ENCODE results near the gene ERVV-1. TPM values are rescaled to one million over a fixed set of nuclear protein-coding genes. Genes with fewer than 3 reads are reported as not detected.

ERVV-1 gene
- total and polyA plus RNA-seq, 10 donors: not detected

DNA sequence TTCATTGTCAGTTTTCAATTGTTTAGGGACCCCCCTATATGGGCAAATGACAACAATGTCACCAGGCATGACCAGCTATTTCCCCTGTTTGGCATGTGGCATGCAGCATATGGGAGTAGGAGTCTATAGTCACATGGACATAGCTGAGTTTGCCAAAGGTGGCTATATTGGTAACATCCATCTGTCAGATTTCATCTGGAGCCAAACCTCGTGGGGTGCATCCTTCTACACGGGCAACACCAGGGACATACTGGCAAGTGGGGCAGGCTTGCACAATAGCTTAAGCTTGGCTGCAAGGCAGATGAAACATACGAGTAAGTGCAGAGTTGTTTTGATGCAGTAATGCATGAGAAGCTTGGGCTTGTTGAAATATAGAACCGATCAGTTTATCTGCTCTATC lies 26.5 kb upstream of the ERVV-1 start:
- H3K27me3 ChIP-seq (replicated peaks in 1 of 7): no peaks in the 10 kb centered on the region
- H3K36me3 ChIP-seq: peaks cover 0 to 63% (median 15%) of the 10 kb centered on the region in 6 donors
- TF ChIP-seq POLR2A (IDR thresholded peaks at IDR 0.05): no peak
- TF ChIP-seq, protein P1, sequence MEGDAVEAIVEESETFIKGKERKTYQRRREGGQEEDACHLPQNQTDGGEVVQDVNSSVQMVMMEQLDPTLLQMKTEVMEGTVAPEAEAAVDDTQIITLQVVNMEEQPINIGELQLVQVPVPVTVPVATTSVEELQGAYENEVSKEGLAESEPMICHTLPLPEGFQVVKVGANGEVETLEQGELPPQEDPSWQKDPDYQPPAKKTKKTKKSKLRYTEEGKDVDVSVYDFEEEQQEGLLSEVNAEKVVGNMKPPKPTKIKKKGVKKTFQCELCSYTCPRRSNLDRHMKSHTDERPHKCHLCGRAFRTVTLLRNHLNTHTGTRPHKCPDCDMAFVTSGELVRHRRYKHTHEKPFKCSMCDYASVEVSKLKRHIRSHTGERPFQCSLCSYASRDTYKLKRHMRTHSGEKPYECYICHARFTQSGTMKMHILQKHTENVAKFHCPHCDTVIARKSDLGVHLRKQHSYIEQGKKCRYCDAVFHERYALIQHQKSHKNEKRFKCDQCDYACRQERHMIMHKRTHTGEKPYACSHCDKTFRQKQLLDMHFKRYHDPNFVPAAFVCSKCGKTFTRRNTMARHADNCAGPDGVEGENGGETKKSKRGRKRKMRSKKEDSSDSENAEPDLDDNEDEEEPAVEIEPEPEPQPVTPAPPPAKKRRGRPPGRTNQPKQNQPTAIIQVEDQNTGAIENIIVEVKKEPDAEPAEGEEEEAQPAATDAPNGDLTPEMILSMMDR (IDR thresholded peaks at IDR 0.05 in 8 of 11, conservative IDR thresholded peaks at IDR 0.05 in 3 of 11): no peak
- TF ChIP-seq POLR2AphosphoS5 (IDR thresholded peaks at IDR 0.05): no peak
- 88 to 94% (median 90%) methylated on average over 4 of the region's 4 CpGs for WGBS, 5 donors
- no peak for DNase-seq
- peaks cover 0 to 13% (median 4%) of the 10 kb centered on the region in 6 donors for H3K4me1 ChIP-seq
- intact Hi-C loops (cut with DNase I; ENCODE audit: low total_unique reads): no loop called here
- no peak overlapping the region for H3K4me3 ChIP-seq
- H3K27ac ChIP-seq: no peak overlapping the region
- peaks cover 0 to 90% (median 36%) of the 10 kb centered on the region in 8 donors for H3K9me3 ChIP-seq

DNA sequence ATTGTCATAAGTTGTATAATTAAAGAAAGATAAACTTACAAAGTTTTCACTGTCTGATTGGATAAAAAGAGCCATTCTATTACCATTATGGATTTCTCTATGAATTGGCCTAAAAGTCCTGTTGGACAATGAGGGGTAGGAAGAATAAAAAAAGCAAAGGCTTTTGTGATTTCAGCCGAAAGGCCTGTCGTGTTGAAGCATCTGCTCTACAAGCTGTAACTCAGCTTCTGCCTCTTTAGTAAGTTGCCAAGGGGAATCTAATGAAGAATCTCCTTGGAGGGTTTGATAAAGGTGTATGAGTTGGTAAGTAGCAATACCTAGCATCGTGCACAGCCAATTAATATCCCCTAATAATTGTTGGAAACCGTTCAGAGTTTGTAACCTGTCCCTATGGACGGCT lies 25.2 kb upstream of the ERVV-1 start:
- Histone ChIP-seq H3K27ac (no peak overlapping the region), H3K36me3 (peaks cover 0 to 63% (median 15%) of the 10 kb centered on the region in 6 donors), H3K4me1 (peaks cover 0 to 23% (median 11%) of the 10 kb centered on the region in 6 donors), H3K9me3 (peaks cover 0 to 84% (median 36%) of the 10 kb centered on the region in 8 donors), H3K4me3 (no peak overlapping the region), H3K27me3 (replicated peaks in 1 of 7) (peaks cover 0 to 8% (median 0%) of the 10 kb centered on the region in 7 donors)
- WGBS, 5 donors: 82 to 95% (median 91%) methylated on average over 5 of the region's 5 CpGs
- intact Hi-C loops (cut with DNase I; ENCODE audit: low total_unique reads): no loop called here
- TF ChIP-seq POLR2AphosphoS5 (IDR thresholded peaks at IDR 0.05) (no peak), POLR2A (IDR thresholded peaks at IDR 0.05) (no peak)
- TF ChIP-seq, protein P1 (IDR thresholded peaks at IDR 0.05 in 8 of 11, conservative IDR thresholded peaks at IDR 0.05 in 3 of 11): no peak
- DNase-seq: no peak

DNA sequence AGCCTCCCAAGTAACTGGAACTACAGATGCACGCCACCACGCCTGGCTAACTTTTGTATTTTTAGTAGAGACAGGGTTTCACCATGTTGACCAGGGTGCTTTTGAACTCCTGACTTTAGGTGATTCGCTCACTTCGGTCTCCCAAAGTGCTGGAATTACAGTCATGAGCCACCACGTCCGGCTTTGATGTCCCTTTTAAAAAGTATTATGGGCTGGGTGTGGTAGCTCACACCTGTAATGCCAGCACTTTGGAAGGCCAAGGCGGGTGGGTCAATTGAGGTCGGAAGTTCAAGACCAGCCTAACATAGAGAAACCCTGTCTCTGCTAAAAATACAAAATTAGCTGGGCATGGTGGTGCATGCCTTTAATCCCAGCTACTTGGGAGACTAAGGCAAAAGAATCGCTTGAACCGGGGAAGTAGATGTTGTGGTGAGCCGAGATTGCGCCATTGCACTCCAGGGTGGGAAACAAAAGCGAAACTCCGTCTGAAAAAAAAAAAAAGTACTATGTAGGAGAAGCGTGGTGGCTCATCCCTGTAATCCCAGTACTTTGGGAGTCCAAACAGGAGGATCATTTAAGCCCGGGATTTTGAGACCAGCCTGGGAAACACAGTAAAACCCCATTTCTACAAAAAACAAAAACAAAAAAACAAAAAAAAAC lies 22.8 kb upstream of the ERVV-1 start:
- Histone ChIP-seq H3K9me3 (peaks cover 0 to 83% (median 23%) of the 10 kb centered on the region in 8 donors), H3K27ac (no peak overlapping the region), H3K4me3 (no peak overlapping the region), H3K27me3 (replicated peaks in 1 of 7) (peaks cover 0 to 8% (median 0%) of the 10 kb centered on the region in 7 donors), H3K36me3 (peaks cover 0 to 41% (median 9%) of the 10 kb centered on the region in 6 donors), H3K4me1 (peaks cover 3 to 30% (median 14%) of the 10 kb centered on the region in 6 donors)
- 83 to 91% (median 89%) methylated on average over 16 of the region's 16 CpGs for WGBS, 5 donors
- intact Hi-C loops (cut with DNase I; ENCODE audit: low total_unique reads): no loop called here
- DNase-seq: no peak
- TF ChIP-seq, protein P1 (IDR thresholded peaks at IDR 0.05 in 8 of 11, conservative IDR thresholded peaks at IDR 0.05 in 3 of 11): no peak
- TF ChIP-seq POLR2AphosphoS5 (IDR thresholded peaks at IDR 0.05): no peak
- no peak for TF ChIP-seq POLR2A (IDR thresholded peaks at IDR 0.05)

DNA sequence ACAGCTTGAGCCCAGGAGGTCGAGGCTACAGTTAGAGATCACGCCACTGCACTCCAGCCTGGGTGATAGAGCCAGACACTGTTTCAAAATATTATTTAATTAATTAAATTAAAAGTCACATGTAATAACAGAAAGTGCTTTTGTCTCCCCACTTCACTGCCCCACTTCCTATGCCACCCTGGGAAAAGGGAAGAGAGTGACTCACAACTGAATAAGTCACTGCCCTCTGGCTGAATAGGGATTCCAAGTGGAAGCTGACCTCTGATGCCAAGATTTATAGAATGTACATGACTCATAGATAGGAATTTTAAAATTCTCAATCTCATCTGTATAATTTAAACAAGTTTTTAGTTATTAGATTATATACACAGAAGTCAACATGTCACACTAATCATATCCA lies 22.2 kb upstream of the ERVV-1 start:
- TF ChIP-seq, protein P1 (IDR thresholded peaks at IDR 0.05 in 8 of 11, conservative IDR thresholded peaks at IDR 0.05 in 3 of 11): no peak
- no peak for TF ChIP-seq POLR2A (IDR thresholded peaks at IDR 0.05)
- TF ChIP-seq POLR2AphosphoS5 (IDR thresholded peaks at IDR 0.05): no peak

More for the DNA sequence above, 22.2 kb upstream of the ERVV-1 start:
- 60 to 89% (median 87%) methylated on average over 2 of the region's 2 CpGs for WGBS, 5 donors
- peaks cover 0 to 35% (median 3%) of the 10 kb centered on the region in 6 donors for H3K36me3 ChIP-seq
- intact Hi-C loops (cut with DNase I; ENCODE audit: low total_unique reads): no loop called here
- peaks cover 0 to 8% (median 0%) of the 10 kb centered on the region in 7 donors for H3K27me3 ChIP-seq (replicated peaks in 1 of 7)
- no peak overlapping the region for H3K27ac ChIP-seq
- H3K4me1 ChIP-seq: peaks cover 3 to 30% (median 14%) of the 10 kb centered on the region in 6 donors
- H3K4me3 ChIP-seq: no peak overlapping the region
- H3K9me3 ChIP-seq: peaks cover 0 to 83% (median 17%) of the 10 kb centered on the region in 8 donors
- no peak for DNase-seq
